ENCODE results near the gene A2ML1. TPM values are rescaled to one million over a fixed set of nuclear protein-coding genes. Genes with fewer than 3 reads are reported as not detected.
"Not testable (repeated sequence)": the region's sequence is repeated elsewhere in the genome, so short reads cannot be mapped to it uniquely, and the experiment has no call there.

Gene A2ML1
- total RNA-seq, 1 donor, result not detected

DNA sequence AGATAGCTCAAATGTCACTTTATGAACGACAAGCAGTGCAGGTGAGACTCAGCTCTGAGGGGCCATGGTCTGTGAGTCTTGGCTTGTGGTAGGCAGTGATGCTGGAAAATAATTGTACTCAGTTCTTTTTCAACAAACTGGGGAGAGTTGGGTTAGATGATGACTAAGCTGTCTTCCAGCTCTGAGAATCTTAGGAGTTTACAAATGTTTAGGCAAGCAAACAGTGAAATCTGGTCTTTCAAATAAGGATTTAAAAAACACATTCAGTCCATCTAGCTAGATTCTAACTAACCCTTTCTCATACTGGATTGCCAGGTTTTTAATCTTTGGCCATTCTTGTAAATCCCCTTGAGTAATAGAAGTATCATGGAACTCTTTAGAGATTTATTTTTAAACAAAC lies 95.3 kb downstream of the A2ML1 start:
- Histone ChIP-seq H3K9me3 (ENCODE audit: low read depth, low read length) (no peaks in the 10 kb centered on the region), H3K27me3 (ENCODE audit: insufficient read depth, low read length) (no peaks in the 10 kb centered on the region), H3K4me3 (ENCODE audit: low read length) (no peak overlapping the region), H3K4me1 (ENCODE audit: insufficient read depth, low read length) (peaks cover 13% of the 10 kb centered on the region)

DNA sequence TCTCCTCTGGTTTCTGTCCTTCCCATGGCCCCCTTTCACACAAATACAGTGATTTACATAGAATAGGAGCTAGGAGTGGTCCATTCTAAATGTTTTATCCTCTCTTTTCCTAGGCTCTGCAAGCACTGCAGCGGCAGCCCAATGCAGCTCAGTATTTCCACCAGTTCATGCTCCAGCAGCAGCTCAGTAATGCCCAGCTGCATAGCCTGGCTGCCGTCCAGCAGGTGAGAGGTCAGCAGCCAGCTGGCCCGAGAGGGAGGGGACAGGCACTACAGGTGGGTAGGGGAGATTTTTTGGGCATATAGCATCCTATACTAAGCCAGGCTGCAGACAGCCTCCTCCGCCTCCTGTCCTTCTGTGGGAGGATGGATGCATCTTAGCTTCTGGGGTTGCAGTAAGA lies 97.2 kb downstream of the A2ML1 start:
- not testable (repeated sequence) for H3K27me3 ChIP-seq (ENCODE audit: insufficient read depth, low read length); H3K9me3 ChIP-seq (ENCODE audit: low read depth, low read length); H3K4me3 ChIP-seq (ENCODE audit: low read length); H3K4me1 ChIP-seq (ENCODE audit: insufficient read depth, low read length)

DNA sequence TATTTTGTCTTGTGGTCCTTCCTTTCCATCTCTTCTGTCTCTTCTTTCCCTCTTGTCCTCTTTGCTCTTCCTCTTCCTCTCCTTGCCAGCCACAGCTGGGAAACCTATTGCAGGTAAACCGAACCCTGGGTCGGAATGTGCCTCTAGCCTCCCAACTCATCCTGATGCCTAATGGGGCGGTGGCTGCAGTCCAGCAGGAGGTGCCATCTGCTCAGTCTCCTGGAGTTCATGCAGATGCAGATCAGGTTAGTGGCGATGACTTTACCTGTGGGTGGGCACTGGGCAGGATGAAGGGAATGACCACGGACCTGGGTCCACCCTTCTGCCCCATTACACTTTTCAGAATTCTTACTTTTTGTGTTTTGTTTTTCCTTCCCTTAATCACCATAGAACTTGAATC lies 100.1 kb downstream of the A2ML1 start:
- Histone ChIP-seq H3K4me1 (ENCODE audit: insufficient read depth, low read length) (no peaks in the 10 kb centered on the region), H3K4me3 (ENCODE audit: low read length) (no peak overlapping the region), H3K27me3 (ENCODE audit: insufficient read depth, low read length) (no peaks in the 10 kb centered on the region), H3K9me3 (ENCODE audit: low read depth, low read length) (no peaks in the 10 kb centered on the region)

Other genes with a start within 250 kb of the A2ML1 start
- not detected for gene AICDA, start 209.8 kb upstream of the A2ML1 start, total RNA-seq
- gene MFAP5, start 159.8 kb upstream of the A2ML1 start, total RNA-seq, result not detected
- 8.3 TPM for gene RIMKLB, start 124.6 kb upstream of the A2ML1 start, total RNA-seq
- 26.9 TPM for gene PHC1, start 91.9 kb downstream of the A2ML1 start, total RNA-seq
- gene M6PR, start 127.0 kb downstream of the A2ML1 start, total RNA-seq, result 78.2 TPM
- 23.6 TPM for gene KLRG1, start 166.9 kb downstream of the A2ML1 start, total RNA-seq

Measured in mononuclear cell (primary cell).